K562 (cell line): ENCODE data around the gene KIF1A. TPM values are rescaled to one million over a fixed set of nuclear protein-coding genes. Genes with fewer than 3 reads are reported as not detected.

Experiments used
- ATAC-seq: fragments of 200-7000 bp; cut with Tn5 transposase; 3 replicates; pipeline ENCODE4 v1.9.1; 2020; ENCODE audit warnings: moderate library complexity
- BruUV-seq: library from RNA; stranded (reverse); fragments of 400-500 nt; replicated peaks from 2 replicates; lab custom pipeline; 2021; lab: Mats Ljungman, UMichigan
- CTCF ChIA-PET: fragments of 300-600 bp; formaldehyde crosslinking; extraction: SDS; loops from one replicate; lab custom pipeline; 2021; ENCODE audit warnings: low intra/inter-chr PET ratio; lab: Yijun Ruan, JAX
- POLR2A ChIA-PET: fragments of 300-600, 350-650 bp; sonication (Branson Sonifier 250); formaldehyde crosslinking; extraction: SDS; loops from one replicate; lab custom pipeline; 2021; ENCODE audit warnings: antibody characterized with exemption, inconsistent platforms; lab: Yijun Ruan, JAX
- DNase-seq, 4 experiments: peaks; one replicate each; pipeline versions ENCODE4 v3.0.0 to v3.0.0-alpha.2; 2011 to 2018; ENCODE audit warnings: low spot score in 3 of 4, mixed read lengths in 3 of 4; ENCODE audit errors: extremely low read depth in 1 of 4
- FAIRE-seq: peaks from 2 replicates; lab custom pipeline; 2011; peaks lifted over from hg19 to GRCh38; lab: Jason Lieb, UNC
- H2AFZ ChIP-seq: 2 replicates; pipeline ENCODE4 v1.6.0; 2011; ENCODE audit warnings: low read depth, low read length, control low read depth, inconsistent platforms
- H3K27ac ChIP-seq: fragments of 200-600 bp; 3 replicates; pipeline ENCODE4 v1.8.0; 2011; ENCODE audit warnings: low read depth, mild to moderate bottlenecking, control low read depth, inconsistent platforms, low read length, moderate library complexity, mixed read lengths; ENCODE audit errors: extremely low read depth
- H3K27me3 ChIP-seq, 2 experiments: fragments of 300-600 bp in 1 of 2; 2 replicates in 1 of 2; 3 replicates in 1 of 2; pipeline versions ENCODE4 v1.6.0 to v1.8.0; 2011; ENCODE audit warnings: inconsistent platforms in 2 of 2, low read length in 2 of 2, mild to moderate bottlenecking in 1 of 2, mixed read lengths in 1 of 2, moderate library complexity in 1 of 2; ENCODE audit not compliant: control insufficient read depth in 2 of 2, insufficient read depth in 2 of 2
- H3K36me3 ChIP-seq: fragments of 300-600 bp; 3 replicates; pipeline ENCODE4 v1.8.0; 2011; ENCODE audit warnings: mild to moderate bottlenecking, low read length, inconsistent platforms; ENCODE audit not compliant: control insufficient read depth, insufficient read depth
- H3K4me1 ChIP-seq, 2 experiments: fragments of 200-600 bp in 1 of 2; replicated peaks in 1 of 2; 2 replicates in 1 of 2; 3 replicates in 1 of 2; pipeline versions ENCODE4 v1.5.1 to v1.8.0; 2011; ENCODE audit warnings: inconsistent platforms in 2 of 2, low read length in 2 of 2, mild to moderate bottlenecking in 1 of 2, mixed read lengths in 1 of 2, moderate library complexity in 1 of 2; ENCODE audit not compliant: control insufficient read depth in 2 of 2, insufficient read depth in 2 of 2
- H3K4me2 ChIP-seq: 2 replicates; pipeline ENCODE4 v1.6.1; 2011; ENCODE audit warnings: low read length, control low read depth, inconsistent platforms, mixed read lengths; ENCODE audit not compliant: insufficient read depth
- H3K4me3 ChIP-seq: fragments of 200-600 bp; sonication (generic), shearing (Covaris generic); 2 replicates; pipeline ENCODE4 v1.5.1; 2016; ENCODE audit warnings: control low read depth, inconsistent platforms
- H3K79me2 ChIP-seq: fragments of 200-600 bp; 3 replicates; pipeline ENCODE4 v1.8.0; 2011; ENCODE audit warnings: low read length, inconsistent platforms; ENCODE audit not compliant: control insufficient read depth, insufficient read depth
- H3K9ac ChIP-seq, 2 experiments: 2 replicates each; pipeline versions ENCODE4 v1.6.0 to v1.6.1; 2011; ENCODE audit warnings: low read depth in 2 of 2, low read length in 2 of 2, control low read depth in 1 of 2, inconsistent platforms in 1 of 2, mild to moderate bottlenecking in 1 of 2, mixed read lengths in 1 of 2; ENCODE audit not compliant: insufficient read depth in 1 of 2
- H3K9me1 ChIP-seq: one replicate; pipeline ENCODE4 v1.6.0; 2011; ENCODE audit warnings: inconsistent platforms, mild to moderate bottlenecking, low read length, moderate library complexity; ENCODE audit not compliant: control insufficient read depth, insufficient read depth
- H3K9me3 ChIP-seq: replicated peaks from 2 replicates; pipeline ENCODE4 v1.5.1; 2011; ENCODE audit warnings: low read depth, low read length, inconsistent platforms; ENCODE audit not compliant: control insufficient read depth, insufficient read depth
- H4K20me1 ChIP-seq: replicated peaks from 2 replicates; pipeline ENCODE4 v1.6.1; 2011; ENCODE audit warnings: low read length, inconsistent platforms, mixed read lengths; ENCODE audit not compliant: control insufficient read depth, insufficient read depth
- AFF1 ChIP-seq, 2 experiments: fragments of 450-650 bp; IDR thresholded peaks; 2 replicates each; pipeline ENCODE4 v1.6.1; 2018; ENCODE audit warnings: mild to moderate bottlenecking in 2 of 2, low read depth in 1 of 2; ENCODE audit not compliant: partially characterized antibody in 2 of 2
- CHD2 ChIP-seq: IDR thresholded peaks from 2 replicates; pipeline ENCODE4 v1.6.1; 2011; ENCODE audit warnings: low read depth, low read length
- DMBX1 ChIP-seq: fragments of 250-450 bp; sonication (Bioruptor Pico); IDR thresholded peaks from 2 replicates; pipeline ENCODE4 v1.8.0; 2022; ENCODE audit warnings: inconsistent platforms, mild to moderate bottlenecking, moderate library complexity, borderline replicate concordance
- E2F6 ChIP-seq, 2 experiments: IDR thresholded peaks; 2 replicates each; pipeline ENCODE4 v1.6.1; 2011; ENCODE audit warnings: borderline replicate concordance in 1 of 2, control low read depth in 1 of 2, low read depth in 1 of 2, low read length in 1 of 2, mild to moderate bottlenecking in 1 of 2, mixed read lengths in 1 of 2, moderate library complexity in 1 of 2; ENCODE audit not compliant: insufficient read depth in 1 of 2, insufficient read length in 1 of 2, poor library complexity in 1 of 2, severe bottlenecking in 1 of 2; ENCODE audit errors: extremely low read depth in 1 of 2
- ETV5 ChIP-seq: sonication (generic); formaldehyde crosslinking; IDR thresholded peaks from 2 replicates; pipeline ENCODE4 v1.4.0; 2020; ENCODE audit warnings: low read depth, mild to moderate bottlenecking, missing genetic modification reagents
- HCFC1 ChIP-seq: IDR thresholded peaks from 2 replicates; pipeline ENCODE4 v1.6.1; 2012; ENCODE audit warnings: low read depth, low read length, improper control_type of control experiment
- POLR2AphosphoS2 ChIP-seq: IDR thresholded peaks from 2 replicates; pipeline ENCODE4 v1.6.1; 2012; ENCODE audit warnings: low read length, improper control_type of control experiment
- PYGO2 ChIP-seq: fragments of 450-650 bp; IDR thresholded peaks from 2 replicates; pipeline ENCODE4 v1.6.1; 2016; ENCODE audit warnings: mild to moderate bottlenecking, missing genetic modification characterization, moderate library complexity, missing compliant biosample characterization
- SAFB ChIP-seq: fragments of 200-400 bp; formaldehyde crosslinking; IDR thresholded peaks from 2 replicates; pipeline ENCODE4 v1.6.1; 2017; ENCODE audit warnings: low read depth, low read length, borderline replicate concordance
- ZBTB33 ChIP-seq: sonication (generic); formaldehyde crosslinking; IDR thresholded peaks from 2 replicates; pipeline ENCODE4 v1.8.1; 2023; ENCODE audit warnings: mild to moderate bottlenecking, missing genetic modification reagents
- ZNF512 ChIP-seq: IDR thresholded peaks from 2 replicates; pipeline ENCODE4 v1.6.1; 2016; ENCODE audit warnings: missing genetic modification characterization, missing compliant biosample characterization
- WGBS: fragments of 100-300 bp; shearing (Covaris generic); methylation state at CpG from one replicate; pipeline ENCODE4 v1.1.6; 2016; ENCODE audit warnings: low coverage, mixed read lengths; ENCODE audit not compliant: insufficient coverage; ENCODE audit errors: missing lambda C conversion rate; 5-methylcytosine and 5-hydroxymethylcytosine counted together
- in situ Hi-C: fragments of 300-500 bp; cut with MboI; formaldehyde crosslinking; loops from 4 replicates; pipeline ENCODE4 v1.15.0; 2018; ENCODE audit warnings: inconsistent platforms, mixed read lengths
- intact Hi-C: fragments of 100-400 bp; cut with micrococcal nuclease; formaldehyde crosslinking; loops from 2 replicates; pipeline ENCODE4 v1.14.2; 2022
- polyA plus RNA-seq, 8 experiments: library from polyadenylated mRNA; depleted of rRNA in 4 of 8; stranded (reverse) in 5 of 8; unstranded in 3 of 8; fragments of >200 nt; fragmentation: Nextera tagmentation in 2 of 8; fragmentation: Illumina TruSeq in 1 of 8; extraction: Ambion mirVana in 2 of 8; extraction: Trizol in 1 of 8; gene quantifications; 2 replicates each; pipeline versions ENCODE4 v1.2.1 to v1.2.3, GENCODE V29; 2011 to 2014; ENCODE audit warnings: inconsistent platforms in 1 of 8, missing spikeins in 1 of 8
- total RNA-seq, 7 experiments: library from RNA; depleted of rRNA in 6 of 7; stranded (reverse); fragments of >200 nt in 6 of 7; fragmentation: Illumina TruSeq in 2 of 7; extraction: Trizol in 2 of 7; gene quantifications; 2 replicates each; pipeline versions ENCODE4 v1.2.1 to v1.2.3, GENCODE V29; 2011 to 2021; ENCODE audit warnings: low replicate concordance in 1 of 7

KIF1A gene
- total and polyA plus RNA-seq, 9 of the 15 experiments (the other 6 are each of a cell fraction or from before 2014, with no cell fraction given), result 0.07 to 1.4 (median 0.45) TPM; not detected in 2

- intact Hi-C loops, result no loop called here
- Histone ChIP-seq H3K4me1 (peaks cover 0 to 17% of the 10 kb centered on the region in 2 experiments; a peak in 1 of 5 replicates), H3K9me3 (no peaks in the 10 kb centered on the region), H3K27ac (no peak overlapping the region), H2AFZ (no peak overlapping the region), H4K20me1 (no peaks in the 10 kb centered on the region), H3K4me3 (no peak overlapping the region), H3K27me3 (peaks cover 0 to 11% of the 10 kb centered on the region in 2 experiments; a peak in 3 of 5 replicates), H3K79me2 (no peaks in the 10 kb centered on the region), H3K9me1 (no peaks in the 10 kb centered on the region), H3K36me3 (no peaks in the 10 kb centered on the region), H3K9ac (no peak overlapping the region), H3K4me2 (no peak overlapping the region)
- BruUV-seq, result no TSS peak
- 59% methylated on average over 24 of the region's 58 CpGs for WGBS
- CTCF ChIA-PET, result no interaction called here
- POLR2A ChIA-PET, result no interaction called here
- in situ Hi-C loops, result no loop called here
- FAIRE-seq (no peak), DNase-seq (no peak), ATAC-seq (no peak)
- TF ChIP-seq PYGO2 (no peak), E2F6 (IDR thresholded peaks at IDR 0.05; ENCODE audit: borderline replicate concordance in 1 of 2, extremely low read depth in 1 of 2, insufficient read depth in 1 of 2, insufficient read length in 1 of 2, low read depth in 1 of 2, low read length in 1 of 2, poor library complexity in 1 of 2, severe bottlenecking in 1 of 2) (peak in 1 of 2 experiments; percentile 20), ETV5 (CRISPR knock-in tag) (no peak), ZBTB33 (CRISPR knock-in tag) (peak; percentile 73; the same call in 1 of the 2 replicates), HCFC1 (no peak), POLR2AphosphoS2 (no peak), DMBX1 (no peak), AFF1 (IDR thresholded peaks at IDR 0.05; ENCODE audit: low read depth in 1 of 2, partially characterized antibody in 2 of 2) (no peak), ZNF512 (tag) (no peak), CHD2 (no peak), SAFB (peak; percentile 33; the same call in 1 of the 2 replicates)
These were observed 38.4 kb downstream of the KIF1A start for GRCh38 chr2:240781471-240782220.
